ENCODE results near the gene ITGB5. TPM values are rescaled to one million over a fixed set of nuclear protein-coding genes. Genes with fewer than 3 reads are reported as not detected.
"Not testable (repeated sequence)": the region's sequence is repeated elsewhere in the genome, so short reads cannot be mapped to it uniquely, and the experiment has no call there.

The ITGB5 gene
- total and polyA plus RNA-seq, 2 experiments from 2014 or later, result 54.3 to 107 TPM

DNA sequence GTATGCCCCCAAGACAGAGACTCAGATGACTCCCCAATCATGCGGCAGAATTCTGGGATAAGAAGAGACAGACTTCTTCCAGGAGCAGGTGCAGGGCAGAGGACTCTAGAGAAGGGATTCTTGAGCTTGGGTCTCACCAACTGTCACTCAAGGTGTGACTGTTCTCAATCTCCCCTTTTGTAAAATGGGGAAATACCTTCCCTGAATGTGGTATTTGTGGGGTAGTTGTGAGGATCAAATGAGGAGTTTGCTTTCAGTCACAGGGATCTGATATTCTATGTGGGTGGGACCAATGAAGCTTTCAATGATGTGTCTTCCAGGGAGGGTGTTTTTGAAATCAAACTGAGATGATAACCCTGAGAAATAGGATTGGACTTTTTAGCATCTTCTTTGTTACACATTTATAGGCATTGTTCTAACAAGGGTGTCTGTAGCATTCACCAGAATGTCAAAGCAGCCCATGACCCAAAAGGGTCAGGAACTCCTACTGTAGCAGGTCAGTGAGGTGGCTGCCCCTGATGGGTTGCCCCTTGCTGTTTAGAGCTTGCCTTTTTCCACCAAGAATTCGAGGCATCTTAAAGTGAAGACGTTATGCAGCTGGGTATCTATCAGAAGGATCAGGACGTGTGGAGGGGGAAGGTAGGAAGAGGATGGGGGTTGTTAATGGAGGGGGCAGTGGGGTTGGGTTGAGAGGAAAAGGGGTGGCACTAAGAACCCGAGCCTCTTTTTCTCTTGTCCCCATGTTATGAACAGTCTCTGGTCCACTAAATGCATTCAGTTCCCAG lies 128.1 kb downstream of the ITGB5 start:
- Histone ChIP-seq H3K9me3 (ENCODE audit: low read depth) (no peaks in the 10 kb centered on the region), H3K4me1 (ENCODE audit: low read depth) (peaks cover 8% of the 10 kb centered on the region), H3K36me3 (no peaks in the 10 kb centered on the region), H3K27me3 (no peaks in the 10 kb centered on the region), H3K4me3 (no peak overlapping the region), H3K27ac (no peak overlapping the region)
- TF ChIP-seq CTCF (IDR thresholded peaks at IDR 0.05; ENCODE audit: low read depth, low read length), result no peak
- no peak for DNase-seq (ENCODE audit: low read depth in 1 of 2, low spot score in 1 of 2)

DNA sequence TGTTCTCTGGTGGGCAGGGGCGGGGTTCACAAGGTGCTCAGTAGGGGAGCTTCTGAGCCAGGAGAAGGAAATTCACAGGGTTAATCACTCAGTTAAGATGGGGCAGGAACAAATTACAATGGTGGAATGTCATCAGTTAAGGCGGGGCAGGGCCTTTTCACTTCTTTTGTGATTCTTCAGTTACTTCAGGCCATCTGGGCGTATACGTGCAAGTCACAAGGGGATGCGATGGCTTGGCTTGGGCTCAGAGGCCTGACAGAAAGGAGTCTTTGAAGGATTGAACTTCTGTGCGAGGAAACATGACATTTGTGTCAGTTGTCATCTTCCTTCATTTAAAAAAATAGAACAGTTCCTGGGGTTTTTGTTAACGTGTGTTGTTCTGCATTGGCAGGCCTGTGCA lies 129.2 kb downstream of the ITGB5 start:
- not testable (repeated sequence) for H3K4me1 ChIP-seq (ENCODE audit: low read depth); H3K4me3 ChIP-seq; H3K27me3 ChIP-seq; H3K36me3 ChIP-seq; H3K9me3 ChIP-seq (ENCODE audit: low read depth); H3K27ac ChIP-seq; DNase-seq (ENCODE audit: low read depth in 1 of 2, low spot score in 1 of 2)

GRCh38 chr3:124752051-124752450 lies 135.1 kb downstream of the ITGB5 start:
- Histone ChIP-seq H3K9me3 (ENCODE audit: low read depth) (no peaks in the 10 kb centered on the region), H3K4me1 (ENCODE audit: low read depth) (peaks cover 2% of the 10 kb centered on the region), H3K27me3 (no peaks in the 10 kb centered on the region), H3K4me3 (no peak overlapping the region), H3K36me3 (no peaks in the 10 kb centered on the region), H3K27ac (no peak overlapping the region)
- DNase-seq (ENCODE audit: low read depth in 1 of 2, low spot score in 1 of 2), result no peak
- TF ChIP-seq CTCF (IDR thresholded peaks at IDR 0.05; ENCODE audit: low read depth, low read length), result no peak

- no peak for TF ChIP-seq CTCF (IDR thresholded peaks at IDR 0.05; ENCODE audit: low read depth, low read length)
- DNase-seq (ENCODE audit: low read depth in 1 of 2, low spot score in 1 of 2), result no peak
- Histone ChIP-seq H3K27me3 (no peaks in the 10 kb centered on the region), H3K4me3 (no peak overlapping the region), H3K27ac (no peak overlapping the region), H3K4me1 (ENCODE audit: low read depth) (peaks cover 2% of the 10 kb centered on the region), H3K9me3 (ENCODE audit: low read depth) (no peaks in the 10 kb centered on the region), H3K36me3 (no peaks in the 10 kb centered on the region)
Observed at GRCh38 chr3:124751501-124751900, 135.7 kb downstream of the ITGB5 start.

DNA sequence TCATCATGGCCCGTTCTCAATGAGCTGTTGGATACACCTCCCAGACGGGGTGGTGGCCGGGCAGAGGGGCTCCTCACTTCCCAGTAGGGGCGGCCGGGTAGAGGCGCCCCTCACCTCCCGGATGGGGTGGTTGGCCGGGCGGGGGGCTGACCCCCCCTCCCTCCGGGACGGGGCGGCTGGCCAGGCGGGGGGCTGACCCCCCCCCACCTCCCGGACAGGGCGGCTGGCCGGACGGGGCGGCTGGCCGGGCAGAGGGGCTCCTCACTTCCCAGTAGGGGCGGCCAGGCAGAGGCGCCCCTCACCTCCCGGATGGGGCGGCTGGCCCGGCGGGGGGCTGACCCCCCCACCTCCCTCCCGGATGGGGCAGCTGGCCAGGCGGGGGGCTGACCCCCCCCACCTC lies 137.3 kb downstream of the ITGB5 start:
- not testable (repeated sequence) for H3K36me3 ChIP-seq; H3K9me3 ChIP-seq (ENCODE audit: low read depth); H3K4me3 ChIP-seq; H3K27ac ChIP-seq; H3K27me3 ChIP-seq; H3K4me1 ChIP-seq (ENCODE audit: low read depth); DNase-seq (ENCODE audit: low read depth in 1 of 2, low spot score in 1 of 2)

DNA sequence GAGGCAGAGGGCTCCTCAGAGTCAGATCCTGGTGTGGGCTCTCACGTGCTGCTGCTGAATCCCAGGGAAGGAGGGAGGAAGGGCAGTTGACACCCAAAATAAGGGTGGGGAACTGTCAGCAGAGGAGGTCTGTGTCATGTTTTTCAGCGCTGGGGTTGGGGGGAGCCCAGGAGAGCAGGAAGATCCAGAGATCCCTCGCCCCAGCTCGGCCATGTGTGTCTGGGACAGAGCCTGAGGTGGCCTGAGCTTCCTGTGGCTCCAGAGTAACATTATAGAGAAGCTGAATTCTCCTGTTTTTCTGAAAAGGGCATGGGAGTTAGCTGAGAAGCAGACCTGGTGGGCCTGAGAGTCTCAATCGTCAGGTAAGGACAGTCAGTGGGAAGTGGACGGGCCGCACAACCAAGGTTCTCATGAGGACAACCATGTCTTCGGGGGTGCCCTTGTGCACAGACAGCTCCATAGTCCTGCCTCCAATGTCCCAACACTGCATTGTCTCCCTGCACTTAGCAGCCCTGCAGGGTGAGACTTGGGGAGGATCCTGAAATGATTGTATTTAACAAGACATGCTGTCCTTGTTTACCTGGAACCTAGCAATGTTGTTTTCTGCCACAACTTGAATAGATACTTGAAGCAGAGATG lies 138.5 kb downstream of the ITGB5 start:
- Histone ChIP-seq H3K27ac (peak overlapping the region; percentile 51), H3K4me1 (ENCODE audit: low read depth) (peaks cover 2% of the 10 kb centered on the region), H3K27me3 (no peaks in the 10 kb centered on the region), H3K9me3 (ENCODE audit: low read depth) (no peaks in the 10 kb centered on the region), H3K36me3 (peaks cover 12% of the 10 kb centered on the region), H3K4me3 (no peak overlapping the region)
- DNase-seq (ENCODE audit: low read depth in 1 of 2, low spot score in 1 of 2), result no peak
- TF ChIP-seq CTCF (IDR thresholded peaks at IDR 0.05; ENCODE audit: low read depth, low read length), result no peak
